GM12801 (cell line): ENCODE measurements around the gene PTGFR.

Source experiments
- TF ChIP-seq, protein P1 (sequence below): IDR thresholded peaks from one replicate; pipeline ENCODE4 v1.5.1; 2011; ENCODE audit warnings: control low read depth; ENCODE audit not compliant: insufficient read length; ENCODE audit errors: extremely low read depth

Gene PTGFR

DNA sequence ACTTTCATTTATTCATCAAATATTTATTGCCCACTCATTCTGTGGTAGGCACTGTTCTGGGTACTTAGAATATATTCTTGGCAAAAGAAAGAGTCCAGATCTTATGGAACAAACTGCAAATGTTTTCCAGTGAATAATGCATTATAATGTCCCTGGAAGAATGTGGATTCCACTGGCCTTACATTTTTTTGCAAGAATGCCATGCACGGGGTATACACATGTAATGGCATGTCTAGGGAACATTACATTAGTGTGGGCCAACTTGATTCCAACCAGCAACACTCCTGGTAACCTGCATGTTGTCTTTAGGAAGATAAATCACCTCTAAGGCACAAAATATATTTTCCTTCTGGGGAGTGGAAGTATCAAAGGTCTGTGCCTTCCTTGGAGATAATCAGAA, 96.4 kb downstream of the PTGFR start:
- TF ChIP-seq, protein P1, sequence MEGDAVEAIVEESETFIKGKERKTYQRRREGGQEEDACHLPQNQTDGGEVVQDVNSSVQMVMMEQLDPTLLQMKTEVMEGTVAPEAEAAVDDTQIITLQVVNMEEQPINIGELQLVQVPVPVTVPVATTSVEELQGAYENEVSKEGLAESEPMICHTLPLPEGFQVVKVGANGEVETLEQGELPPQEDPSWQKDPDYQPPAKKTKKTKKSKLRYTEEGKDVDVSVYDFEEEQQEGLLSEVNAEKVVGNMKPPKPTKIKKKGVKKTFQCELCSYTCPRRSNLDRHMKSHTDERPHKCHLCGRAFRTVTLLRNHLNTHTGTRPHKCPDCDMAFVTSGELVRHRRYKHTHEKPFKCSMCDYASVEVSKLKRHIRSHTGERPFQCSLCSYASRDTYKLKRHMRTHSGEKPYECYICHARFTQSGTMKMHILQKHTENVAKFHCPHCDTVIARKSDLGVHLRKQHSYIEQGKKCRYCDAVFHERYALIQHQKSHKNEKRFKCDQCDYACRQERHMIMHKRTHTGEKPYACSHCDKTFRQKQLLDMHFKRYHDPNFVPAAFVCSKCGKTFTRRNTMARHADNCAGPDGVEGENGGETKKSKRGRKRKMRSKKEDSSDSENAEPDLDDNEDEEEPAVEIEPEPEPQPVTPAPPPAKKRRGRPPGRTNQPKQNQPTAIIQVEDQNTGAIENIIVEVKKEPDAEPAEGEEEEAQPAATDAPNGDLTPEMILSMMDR: no peak
